Thyroid gland (tissue), 4 donors: ENCODE data around the gene SLC7A5.

ENCODE experiments used
- CTCF ChIP-seq, 6 experiments: fragments of 200-600 bp in 3 of 6; fragments of 450-650 bp in 3 of 6; sonication (generic) in 3 of 6; IDR thresholded peaks; one replicate each; pipeline ENCODE4 v1.5.1; 2016 to 2019; ENCODE audit warnings: antibody characterized with exemption in 6 of 6, mild to moderate bottlenecking in 2 of 6, inconsistent platforms in 1 of 6, moderate library complexity in 1 of 6
- POLR2A ChIP-seq, 2 donors: fragments of 450-650 bp; IDR thresholded peaks; one replicate each; pipeline ENCODE4 v1.6.1; 2017; ENCODE audit warnings: antibody characterized with exemption in 2 of 2, mild to moderate bottlenecking in 2 of 2, moderate library complexity in 1 of 2

GRCh38 chr16:87877942-87878507, 8.7 kb upstream of the SLC7A5 start:
- no peak for TF ChIP-seq CTCF (IDR thresholded peaks at IDR 0.05)
- TF ChIP-seq POLR2A (IDR thresholded peaks at IDR 0.05), result no peak
